GM12864 (cell line): ENCODE results near the gene GMPPA.

Experiments used
- DNase-seq: peaks from one replicate; pipeline ENCODE4 v3.0.0-alpha.2; 2011; ENCODE audit warnings: low read depth
- H3K4me3 ChIP-seq: 2 replicates; pipeline ENCODE4 v1.5.1; 2011; ENCODE audit warnings: mild to moderate bottlenecking, low read depth, low read length, control low read depth
- TF ChIP-seq, protein P1 (sequence below): IDR thresholded peaks from 2 replicates; pipeline ENCODE4 v1.5.1; 2011; ENCODE audit warnings: low read depth, mild to moderate bottlenecking, moderate library complexity, low read length, control low read depth, inconsistent platforms; ENCODE audit errors: missing control alignments

The GMPPA gene

DNA sequence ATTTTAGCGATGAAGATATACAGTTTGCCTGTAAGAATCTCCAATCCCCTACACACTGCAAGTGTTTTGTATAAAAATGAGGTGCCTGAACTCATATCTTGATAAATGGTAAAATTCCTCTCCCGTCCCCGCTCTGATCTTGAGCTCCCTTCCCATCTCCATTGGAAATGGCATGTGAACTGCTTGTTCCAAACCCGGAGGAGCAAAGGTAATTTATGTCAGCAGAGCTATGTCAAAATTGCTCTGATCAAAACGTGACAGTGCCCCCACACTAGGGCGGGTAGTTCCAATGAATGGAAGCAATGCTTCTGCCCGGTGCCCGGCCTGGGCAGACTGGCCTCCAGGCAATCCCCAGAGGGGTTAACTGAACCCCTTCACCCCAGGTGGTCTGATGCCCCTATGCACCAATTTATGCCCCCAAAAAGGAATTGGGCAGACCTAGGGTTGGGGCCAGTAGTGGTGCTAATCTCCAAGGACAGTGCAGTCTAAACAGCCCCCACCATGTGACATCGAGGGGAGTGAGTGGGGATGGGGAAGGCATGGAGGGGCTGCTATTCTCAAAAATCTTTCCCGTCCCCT is 3.6 kb upstream of the GMPPA start:
- TF ChIP-seq, protein P1, sequence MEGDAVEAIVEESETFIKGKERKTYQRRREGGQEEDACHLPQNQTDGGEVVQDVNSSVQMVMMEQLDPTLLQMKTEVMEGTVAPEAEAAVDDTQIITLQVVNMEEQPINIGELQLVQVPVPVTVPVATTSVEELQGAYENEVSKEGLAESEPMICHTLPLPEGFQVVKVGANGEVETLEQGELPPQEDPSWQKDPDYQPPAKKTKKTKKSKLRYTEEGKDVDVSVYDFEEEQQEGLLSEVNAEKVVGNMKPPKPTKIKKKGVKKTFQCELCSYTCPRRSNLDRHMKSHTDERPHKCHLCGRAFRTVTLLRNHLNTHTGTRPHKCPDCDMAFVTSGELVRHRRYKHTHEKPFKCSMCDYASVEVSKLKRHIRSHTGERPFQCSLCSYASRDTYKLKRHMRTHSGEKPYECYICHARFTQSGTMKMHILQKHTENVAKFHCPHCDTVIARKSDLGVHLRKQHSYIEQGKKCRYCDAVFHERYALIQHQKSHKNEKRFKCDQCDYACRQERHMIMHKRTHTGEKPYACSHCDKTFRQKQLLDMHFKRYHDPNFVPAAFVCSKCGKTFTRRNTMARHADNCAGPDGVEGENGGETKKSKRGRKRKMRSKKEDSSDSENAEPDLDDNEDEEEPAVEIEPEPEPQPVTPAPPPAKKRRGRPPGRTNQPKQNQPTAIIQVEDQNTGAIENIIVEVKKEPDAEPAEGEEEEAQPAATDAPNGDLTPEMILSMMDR, result no peak
- DNase-seq, result no peak
- no peak overlapping the region for H3K4me3 ChIP-seq

DNA sequence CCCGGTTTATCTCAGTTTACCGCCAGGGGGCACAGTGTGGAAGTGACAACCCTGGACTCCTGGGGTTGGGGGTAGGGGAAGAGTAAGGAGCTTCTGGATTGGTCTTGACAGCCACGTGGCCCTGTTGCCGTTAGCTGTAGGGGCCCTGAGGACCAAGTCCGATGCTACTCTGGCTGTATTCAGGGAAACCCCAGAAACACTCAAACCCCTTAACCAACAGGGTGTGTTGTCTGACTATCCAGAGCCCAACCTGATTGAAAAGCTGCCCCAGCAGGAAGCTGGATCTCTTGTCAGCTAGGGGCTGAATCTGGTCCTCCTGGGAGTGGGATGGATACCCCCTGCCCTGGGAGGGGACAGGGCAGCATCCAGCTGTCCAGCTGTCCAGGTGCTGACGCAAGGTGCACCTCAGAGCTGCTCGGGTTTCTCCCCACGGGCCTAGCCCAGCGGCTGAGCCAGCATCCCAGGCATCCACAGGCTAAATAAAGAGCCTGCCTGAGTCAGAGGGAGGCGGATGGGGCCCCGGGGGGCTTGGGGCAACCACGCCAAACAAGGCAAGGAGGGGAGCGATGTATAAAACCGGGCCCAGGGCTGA is 3.1 kb upstream of the GMPPA start:
- peak; percentile 31 for DNase-seq
- TF ChIP-seq, protein P1, result peak; percentile 52
- H3K4me3 ChIP-seq, result no peak overlapping the region

DNA sequence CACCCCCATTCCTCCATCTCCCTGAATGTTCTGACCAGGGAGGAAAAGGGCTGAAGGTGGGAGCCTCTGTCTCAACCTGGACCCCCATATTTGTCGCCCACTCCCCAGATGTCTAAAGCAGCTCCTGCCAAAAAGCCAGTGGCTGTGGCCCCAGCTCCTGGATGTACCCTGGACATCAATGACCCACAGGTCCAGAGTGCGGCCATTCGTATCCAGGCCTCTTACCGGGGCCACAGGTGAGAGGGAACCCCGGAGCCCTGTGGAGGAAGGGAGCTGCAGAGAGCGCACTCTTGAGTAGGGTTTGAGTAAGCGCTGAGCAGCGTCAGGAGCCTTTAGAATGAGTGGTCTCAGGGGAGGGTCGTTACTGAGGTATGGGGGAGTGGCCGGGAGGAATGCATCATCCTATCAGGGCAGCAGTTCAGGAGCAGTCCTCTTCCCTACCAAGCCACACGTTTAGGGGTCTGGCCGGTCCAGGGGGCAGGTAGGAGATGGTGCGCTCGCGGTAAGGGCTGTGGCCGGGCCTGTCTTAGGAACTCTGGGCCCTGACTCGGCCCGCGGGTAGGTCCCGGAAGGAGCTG is 2.4 kb upstream of the GMPPA start:
- no peak for DNase-seq
- TF ChIP-seq, protein P1, result no peak
- no peak overlapping the region for H3K4me3 ChIP-seq

DNA sequence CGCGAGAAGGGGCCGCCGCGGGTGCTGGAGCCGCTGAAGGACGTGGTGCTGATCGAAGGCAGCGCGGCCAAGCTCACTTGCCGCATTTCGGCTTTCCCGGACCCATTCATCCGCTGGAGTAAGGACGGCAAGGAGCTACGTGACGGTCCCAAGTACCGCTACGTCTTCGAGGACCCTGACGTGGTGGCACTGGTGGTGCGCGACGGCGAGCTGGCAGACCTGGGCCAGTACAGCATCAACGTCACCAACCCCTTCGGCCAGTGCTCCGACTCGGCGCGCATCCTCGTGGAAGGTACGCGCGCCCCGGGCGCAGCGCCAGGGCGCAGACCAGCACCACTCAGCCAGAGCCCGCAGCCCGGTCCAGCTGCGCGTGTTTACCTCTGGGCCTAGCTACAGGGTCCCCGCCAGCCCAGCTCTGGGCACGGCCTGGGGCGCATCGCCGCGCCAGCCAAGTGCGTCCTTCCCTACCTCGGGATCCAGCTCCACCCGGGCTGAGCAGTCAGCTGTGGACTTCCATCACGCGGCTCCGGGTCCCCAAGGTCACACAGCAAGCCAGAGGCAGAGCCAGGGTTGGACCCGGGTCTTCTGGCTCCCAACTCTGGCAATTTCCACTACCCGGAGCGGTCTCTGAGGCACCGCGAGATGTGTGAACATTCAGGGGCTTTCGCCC is 1.7 kb upstream of the GMPPA start:
- no peak overlapping the region for H3K4me3 ChIP-seq
- DNase-seq, result no peak
- TF ChIP-seq, protein P1, result no peak

DNA sequence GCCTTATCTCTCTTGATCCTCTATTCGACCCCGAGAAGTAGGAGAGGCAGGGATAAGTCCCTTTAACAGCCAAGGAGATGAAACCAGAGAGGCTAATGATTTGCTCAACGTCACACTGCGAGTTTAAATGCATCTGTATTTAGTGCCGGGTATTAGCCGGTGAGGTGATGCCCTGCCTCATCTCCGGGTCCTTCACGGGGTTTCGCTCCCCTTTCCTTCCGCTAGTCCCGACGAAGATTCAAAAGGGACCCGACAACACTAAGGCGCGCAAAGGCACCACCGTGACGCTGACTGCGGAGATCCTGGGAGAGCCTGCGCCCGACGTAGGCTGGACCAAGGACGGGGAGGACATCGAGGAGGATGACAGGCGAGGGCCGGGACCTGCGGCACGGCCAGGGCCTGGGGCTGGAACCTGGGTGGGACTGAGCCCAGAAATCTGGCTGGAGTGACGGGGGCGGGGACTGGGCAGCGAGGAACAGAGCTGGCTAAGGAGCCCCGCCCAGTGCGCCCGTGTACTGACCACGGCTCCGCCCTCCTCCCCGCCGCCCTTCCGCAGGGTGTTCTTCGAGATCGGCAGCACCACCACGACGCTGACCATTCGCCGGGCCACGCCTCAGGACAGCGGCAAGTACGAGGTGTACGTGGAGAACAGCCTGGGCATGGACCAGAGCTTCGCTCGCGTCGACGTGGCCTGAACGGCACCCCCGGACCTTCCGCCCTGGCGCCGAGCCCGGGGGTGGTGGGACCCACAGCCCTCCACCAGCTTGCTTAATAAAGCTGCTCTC is 1.0 kb upstream of the GMPPA start:
- peak overlapping the region; percentile 88 for H3K4me3 ChIP-seq
- TF ChIP-seq, protein P1, result no peak
- peak; percentile 15 for DNase-seq

DNA sequence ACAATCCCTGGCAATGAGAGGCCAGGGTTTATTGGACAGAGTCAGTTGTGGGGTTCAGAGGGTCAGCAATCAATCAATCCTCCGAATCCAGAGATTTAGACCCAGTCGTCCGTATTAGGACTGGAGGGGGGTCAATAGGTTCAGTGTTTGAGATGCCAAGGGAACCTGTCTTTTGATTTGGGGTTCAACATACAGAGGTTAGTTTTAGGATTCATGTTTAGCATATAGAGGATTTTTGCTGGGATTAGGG is 292 bp downstream of the GMPPA start:
- DNase-seq, result no peak

More for the DNA sequence above, 292 bp downstream of the GMPPA start:
- H3K4me3 ChIP-seq, result peak overlapping the region; percentile 88
- TF ChIP-seq, protein P1, result no peak
